AG04450 (cell line): ENCODE data around the gene C6orf120. TPM values are rescaled to one million over a fixed set of nuclear protein-coding genes. Genes with fewer than 3 reads are reported as not detected.

Experiments
- CTCF ChIA-PET: fragments of 300-600, 350-600 bp; formaldehyde crosslinking; extraction: SDS; loops from one replicate; lab custom pipeline; 2022; ENCODE audit warnings: antibody characterized with exemption, inconsistent platforms; lab: Charles Lee
- POLR2A ChIA-PET: fragments of 350-600 bp; formaldehyde crosslinking; extraction: SDS; loops from one replicate; lab custom pipeline; 2021; ENCODE audit warnings: antibody characterized with exemption, inconsistent platforms; lab: Yijun Ruan, JAX
- DNase-seq: peaks from one replicate; pipeline ENCODE4 v3.0.0-alpha.2; 2011; ENCODE audit warnings: low read depth, low spot score
- H3K27ac ChIP-seq: one replicate; pipeline ENCODE4 v1.5.1; 2012; ENCODE audit warnings: low read depth, low read length, control low read depth
- H3K27me3 ChIP-seq: one replicate; pipeline ENCODE4 v1.6.0; 2012; ENCODE audit warnings: low read length; ENCODE audit not compliant: control insufficient read depth, insufficient read depth
- H3K4me3 ChIP-seq: 2 replicates; pipeline ENCODE4 v1.5.1; 2011; ENCODE audit warnings: mild to moderate bottlenecking, low read depth, low read length, control low read depth
- H3K9me3 ChIP-seq: 2 replicates; pipeline ENCODE4 v1.5.1; 2012; ENCODE audit warnings: low read length; ENCODE audit not compliant: control insufficient read depth, insufficient read depth
- CTCF ChIP-seq: IDR thresholded peaks from 2 replicates; pipeline ENCODE4 v1.5.1; 2011; ENCODE audit warnings: low read depth, low read length, control low read depth, inconsistent platforms
- polyA plus RNA-seq: library from polyadenylated mRNA; depleted of rRNA; stranded (reverse); fragments of >200 nt; gene quantifications from 2 replicates; pipeline ENCODE4 v1.2.3, GENCODE V29; 2011

C6orf120 gene
- polyA plus RNA-seq, 1 experiment, result 35.9 TPM

- peak overlapping the region; percentile 14 for H3K4me3 ChIP-seq
- POLR2A ChIA-PET, result no interaction called here
- H3K27me3 ChIP-seq, result no peaks in the 10 kb centered on the region
- no peak for DNase-seq
- no peaks in the 10 kb centered on the region; the same call in 1 of the 2 replicates for H3K9me3 ChIP-seq
- CTCF ChIA-PET, result interaction anchor here (0.8 kb wide), 1 partner anchor 15 kb away, joined by 3 read pairs; no protein-coding TSS in a partner anchor
- H3K27ac ChIP-seq, result no peak overlapping the region
- 0 out of 2 replicates have a peak, but pooled peaks have one; percentile 7 for TF ChIP-seq CTCF
Observed at GRCh38 chr6:169700296-169700695, 1.6 kb upstream of the C6orf120 start.

DNA sequence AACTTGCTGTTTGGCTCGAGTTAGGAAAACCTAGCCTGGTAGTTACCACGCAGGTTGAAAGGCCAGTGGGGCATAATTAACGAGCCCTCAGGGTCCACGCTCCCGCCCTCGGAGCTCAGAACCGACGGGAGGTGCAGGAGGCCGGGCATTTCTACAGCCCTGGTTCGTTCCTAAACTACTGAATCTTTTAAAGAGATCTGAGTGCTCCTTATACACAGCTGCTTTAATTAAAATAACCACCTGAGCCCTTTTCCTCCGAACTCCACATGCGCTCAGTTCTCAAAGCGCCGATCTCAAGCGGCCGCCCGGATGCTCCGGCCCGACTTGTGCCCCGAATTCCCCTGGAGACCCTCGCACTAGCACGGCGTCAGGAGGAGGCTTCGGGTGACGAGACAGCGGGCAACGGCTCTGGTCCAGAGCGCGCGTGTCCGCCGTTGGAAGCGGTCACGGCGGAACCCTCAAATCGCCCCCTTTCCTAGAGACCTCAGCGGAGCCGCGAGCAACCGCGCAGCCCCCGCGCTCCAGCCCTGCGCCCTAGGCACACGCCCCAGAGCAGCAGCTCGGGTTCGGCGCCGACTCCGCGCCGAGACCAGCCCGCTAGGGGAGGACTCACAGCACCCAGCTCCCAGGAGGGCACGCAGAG, 494 bp upstream of the C6orf120 start:
- H3K4me3 ChIP-seq, result peak overlapping the region; percentile 94
- no peaks in the 10 kb centered on the region for H3K27me3 ChIP-seq
- CTCF ChIA-PET, result interaction anchor here (1.0 kb wide), 1 partner anchor 10 kb away, joined by 3 read pairs; no protein-coding TSS in a partner anchor
- no peak for TF ChIP-seq CTCF
- H3K27ac ChIP-seq, result peak overlapping the region; percentile 81
- DNase-seq, result no peak
- POLR2A ChIA-PET, result interaction anchor here (0.6 to 1.8 kb wide), 10 partner anchors 9 to 1815 kb away, joined by 3 to 15 read pairs (median 4); partner anchors contain the start of genes DYNLT2 and ERMARD
- H3K9me3 ChIP-seq, result no peaks in the 10 kb centered on the region; the same call in 1 of the 2 replicates

- no peaks in the 10 kb centered on the region; the same call in 1 of the 2 replicates for H3K9me3 ChIP-seq
- TF ChIP-seq CTCF, result no peak
- ChIA-PET CTCF (no interaction called here), POLR2A (interaction anchor here (0.9 kb wide), 2 partner anchors 13 to 19 kb away, joined by 3 to 4 read pairs; no protein-coding TSS in a partner anchor)
- no peaks in the 10 kb centered on the region for H3K27me3 ChIP-seq
- H3K4me3 ChIP-seq, result peak overlapping the region; percentile 94
- DNase-seq, result no peak
- H3K27ac ChIP-seq, result no peak overlapping the region
Observed at GRCh38 chr6:169702840-169703246, 917 bp downstream of the C6orf120 start.

DNA sequence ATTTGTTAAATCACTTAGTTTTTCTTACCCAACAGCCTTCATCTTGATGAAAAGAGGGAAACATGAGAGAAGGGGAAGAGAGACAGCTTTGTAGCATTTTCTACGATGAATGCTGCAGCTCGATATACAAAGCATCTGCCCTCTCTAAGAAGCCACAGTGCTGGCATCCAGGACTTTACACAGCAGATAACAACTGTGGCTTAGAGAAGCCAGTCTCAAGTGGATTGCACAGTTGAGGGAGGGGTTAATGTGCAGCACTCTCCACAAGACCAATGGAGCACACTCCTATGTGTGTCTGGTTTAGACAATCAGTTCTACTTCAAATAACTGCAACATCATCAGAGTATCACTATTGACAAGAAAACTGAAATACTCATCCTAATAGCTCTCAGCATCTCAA, 5.8 kb downstream of the C6orf120 start:
- H3K4me3 ChIP-seq, result no peak overlapping the region
- TF ChIP-seq CTCF, result no peak
- ChIA-PET CTCF (no interaction called here), POLR2A (no interaction called here)
- DNase-seq, result no peak
- H3K9me3 ChIP-seq, result no peaks in the 10 kb centered on the region; the same call in 1 of the 2 replicates
- no peak overlapping the region for H3K27ac ChIP-seq
- H3K27me3 ChIP-seq, result no peaks in the 10 kb centered on the region

GRCh38 chr6:169709293-169709692, 7.4 kb downstream of the C6orf120 start:
- TF ChIP-seq CTCF, result no peak
- Histone ChIP-seq H3K9me3 (no peaks in the 10 kb centered on the region), H3K27ac (no peak overlapping the region), H3K4me3 (no peak overlapping the region), H3K27me3 (no peaks in the 10 kb centered on the region)
- POLR2A ChIA-PET, result interaction anchor here (1.3 kb wide), 1 partner anchor 14 kb away, joined by 3 read pairs; no protein-coding TSS in a partner anchor
- CTCF ChIA-PET, result interaction anchor here (0.6 to 1.0 kb wide), 2 partner anchors 71 to 81 kb away, joined by 5 read pairs; no protein-coding TSS in a partner anchor
- no peak for DNase-seq
